HepG2 (cell line): Measurements from ENCODE around the gene ETV5. TPM values are rescaled to one million over a fixed set of nuclear protein-coding genes. Genes with fewer than 3 reads are reported as not detected.

ENCODE experiments used
- ATAC-seq: fragments of 200-7000 bp; cut with Tn5 transposase; 3 replicates; pipeline ENCODE4 v1.9.1; 2020; ENCODE audit warnings: mild to moderate bottlenecking, moderate library complexity
- BruUV-seq: library from RNA; stranded (reverse); fragments of 400-500 nt; replicated peaks from 2 replicates; lab custom pipeline; 2021; lab: Mats Ljungman, UMichigan
- CTCF ChIA-PET: fragments of 300-600 bp; formaldehyde crosslinking; extraction: SDS; loops from one replicate; lab custom pipeline; 2021; ENCODE audit warnings: low total read pairs, inconsistent platforms, low intra/inter-chr PET ratio; lab: Yijun Ruan, JAX
- POLR2A ChIA-PET: fragments of 350-600 bp; sonication (Branson Sonifier 250); formaldehyde crosslinking; loops from one replicate; lab custom pipeline; 2020; ENCODE audit warnings: antibody characterized with exemption, inconsistent platforms; lab: Yijun Ruan, JAX
- DNase-seq: peaks from one replicate; pipeline ENCODE4 v3.0.0-alpha.2; 2015; ENCODE audit warnings: low spot score
- FAIRE-seq: peaks from 3 replicates; lab custom pipeline; 2011; peaks lifted over from hg19 to GRCh38; lab: Jason Lieb, UNC
- H2AFZ ChIP-seq: one replicate; pipeline ENCODE4 v1.6.1; 2011; ENCODE audit warnings: low read length, inconsistent platforms
- H3K27ac ChIP-seq: fragments of 300-600 bp; 3 replicates; pipeline ENCODE4 v1.8.0; 2011; ENCODE audit warnings: mixed run types, mild to moderate bottlenecking, mixed read lengths, low read length, inconsistent platforms; ENCODE audit not compliant: insufficient read depth; ENCODE audit errors: extremely low read length
- H3K27me3 ChIP-seq, 2 experiments: fragments of 200-600 bp in 1 of 2; 2 replicates in 1 of 2; 3 replicates in 1 of 2; pipeline versions ENCODE4 v1.6.0 to v1.8.0; 2011; ENCODE audit warnings: low read length in 2 of 2, mild to moderate bottlenecking in 2 of 2, moderate library complexity in 2 of 2, inconsistent platforms in 1 of 2; ENCODE audit not compliant: insufficient read depth in 2 of 2, control insufficient read depth in 1 of 2
- H3K36me3 ChIP-seq, 2 experiments: fragments of 200-600 bp in 1 of 2; replicated peaks in 1 of 2; 2 replicates in 1 of 2; 3 replicates in 1 of 2; pipeline versions ENCODE4 v1.5.1 to v1.8.0; 2011; ENCODE audit warnings: low read length in 2 of 2, inconsistent platforms in 1 of 2; ENCODE audit not compliant: insufficient read depth in 2 of 2, control insufficient read depth in 1 of 2
- H3K4me1 ChIP-seq: 2 replicates; pipeline ENCODE4 v1.5.1; 2012; ENCODE audit warnings: low read length, inconsistent platforms; ENCODE audit not compliant: insufficient read depth
- H3K4me2 ChIP-seq: 2 replicates; pipeline ENCODE4 v1.6.0; 2011; ENCODE audit warnings: low read depth, low read length, inconsistent platforms
- H3K4me3 ChIP-seq, 3 experiments: fragments of 200-600 bp in 1 of 3; sonication (generic), shearing (Covaris generic) in 1 of 3; replicated peaks in 1 of 3; 2 replicates each; pipeline ENCODE4 v1.5.1; 2011 to 2016; ENCODE audit warnings: low read length in 3 of 3, inconsistent platforms in 2 of 3, low read depth in 2 of 3, mild to moderate bottlenecking in 2 of 3, control low read depth in 1 of 3, mixed read lengths in 1 of 3; ENCODE audit not compliant: insufficient read depth in 1 of 3
- H3K79me2 ChIP-seq: one replicate; pipeline ENCODE4 v1.6.1; 2011; ENCODE audit warnings: low read length, inconsistent platforms; ENCODE audit not compliant: insufficient read depth
- H3K9ac ChIP-seq: 2 replicates; pipeline ENCODE4 v1.6.0; 2011; ENCODE audit warnings: mild to moderate bottlenecking, low read depth, low read length, inconsistent platforms; ENCODE audit not compliant: insufficient read depth
- H3K9me3 ChIP-seq: 2 replicates; pipeline ENCODE4 v1.5.1; 2012; ENCODE audit warnings: mild to moderate bottlenecking, low read length
- H4K20me1 ChIP-seq: 2 replicates; pipeline ENCODE4 v1.6.0; 2011; ENCODE audit warnings: inconsistent platforms, mild to moderate bottlenecking, low read length, moderate library complexity; ENCODE audit not compliant: insufficient read depth
- ETV5 ChIP-seq: IDR thresholded peaks from 2 replicates; pipeline ENCODE4 v1.6.1; 2018; ENCODE audit warnings: missing biosample characterization, missing genetic modification reagents, inconsistent platforms, borderline replicate concordance
- GFI1 ChIP-seq: sonication (generic); formaldehyde crosslinking; IDR thresholded peaks from 2 replicates; pipeline ENCODE4 v1.5.0; 2020; ENCODE audit warnings: missing genetic modification reagents, mild to moderate bottlenecking, borderline replicate concordance
- KDM3A ChIP-seq: IDR thresholded peaks from 2 replicates; pipeline ENCODE4 v1.6.1; 2018; ENCODE audit warnings: low read depth, missing compliant biosample characterization
- KMT2B ChIP-seq: IDR thresholded peaks from 2 replicates; pipeline ENCODE4 v1.6.1; 2016; ENCODE audit warnings: missing genetic modification reagents, missing compliant biosample characterization
- RBM22 ChIP-seq: fragments of 200-400 bp; formaldehyde crosslinking; optimal IDR thresholded peaks from 2 replicates; pipeline ENCODE3; 2017; ENCODE audit warnings: mild to moderate bottlenecking, low read length, moderate library complexity
- TAF1 ChIP-seq: sonication (generic); formaldehyde crosslinking; IDR thresholded peaks from 2 replicates; pipeline ENCODE4 v1.4.0; 2020; ENCODE audit warnings: missing genetic modification reagents
- ZC3H4 ChIP-seq: sonication (generic); formaldehyde crosslinking; IDR thresholded peaks from 2 replicates; pipeline ENCODE4 v1.4.0; 2020; ENCODE audit warnings: missing genetic modification reagents, borderline replicate concordance
- WGBS: methylation state at CpG from one replicate; pipeline ENCODE4 v1.1.6; 2017; ENCODE audit warnings: low lambda C conversion rate; 5-methylcytosine and 5-hydroxymethylcytosine counted together
- in situ Hi-C: cut with HindIII; loops from 2 replicates; pipeline ENCODE4 v1.10.0; 2017; ENCODE audit warnings: low pct_unique_long_range_greater_than_20kb; ENCODE audit not compliant: extremely low pct_ligation_motif_present
- intact Hi-C: fragments of 100-400 bp; cut with micrococcal nuclease; formaldehyde crosslinking; loops from one replicate; pipeline ENCODE4 v1.10.0; 2022; ENCODE audit not compliant: unreplicated experiment
- polyA plus RNA-seq, 8 experiments: library from polyadenylated mRNA; depleted of rRNA in 3 of 8; stranded (reverse) in 7 of 8; unstranded in 1 of 8; fragments of >200 nt; fragmentation: Illumina TruSeq in 4 of 8; extraction: Trizol in 4 of 8; gene quantifications; 2 replicates each; pipeline versions ENCODE4 v1.2.1 to v1.2.3, GENCODE V29; 2011 to 2016; ENCODE audit warnings: low read depth in 4 of 8, missing spikeins in 1 of 8, mixed read lengths in 1 of 8; ENCODE audit not compliant: insufficient read depth in 1 of 8
- total RNA-seq, 5 experiments: library from RNA; depleted of rRNA; stranded (reverse); fragments of >200 nt; fragmentation: Illumina TruSeq; extraction: Trizol; gene quantifications; 2 replicates each; pipeline ENCODE4 v1.2.3, GENCODE V29; 2016; ENCODE audit warnings: low read depth in 1 of 5
- TF ChIP-seq, protein P1 (sequence below): sonication (generic); formaldehyde crosslinking; IDR thresholded peaks from 2 replicates; pipeline ENCODE4 v1.4.0; 2020; ENCODE audit warnings: missing genetic modification reagents, mild to moderate bottlenecking, borderline replicate concordance

The ETV5 gene
- total and polyA plus RNA-seq, 2 of the 13 experiments (the other 11 are each of a cell fraction or from before 2014, with no cell fraction given), result 52.9 to 57.2 TPM

DNA sequence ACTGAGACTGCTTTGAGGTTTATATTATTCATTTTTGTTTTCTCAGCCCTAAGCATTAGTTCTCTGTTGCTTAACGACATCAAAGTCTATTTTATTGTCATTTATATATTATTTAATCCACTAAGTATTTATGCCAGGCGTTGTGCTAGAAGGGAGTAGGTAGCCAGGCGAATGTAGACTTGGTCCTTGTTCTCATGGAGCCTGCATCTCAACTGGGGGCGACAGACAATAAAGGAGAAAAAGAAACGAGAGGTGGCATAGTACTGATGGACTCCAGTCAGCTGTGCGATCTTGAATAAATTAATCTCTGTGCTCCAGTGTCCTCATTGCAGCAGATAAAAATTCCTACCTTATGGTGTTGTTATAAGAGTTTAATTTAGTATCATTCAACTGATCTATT is 49.7 kb downstream of the ETV5 start:
- Histone ChIP-seq H3K79me2 (no peaks in the 10 kb centered on the region), H3K4me2 (no peak overlapping the region), H3K27me3 (no peaks in the 10 kb centered on the region), H3K27ac (no peak overlapping the region), H3K36me3 (peaks cover 40 to 92% of the 10 kb centered on the region in 2 experiments), H3K9me3 (no peaks in the 10 kb centered on the region), H3K9ac (no peak overlapping the region), H4K20me1 (no peaks in the 10 kb centered on the region), H3K4me1 (no peaks in the 10 kb centered on the region), H2AFZ (no peak overlapping the region), H3K4me3 (no peak overlapping the region)
- TF ChIP-seq RBM22, result peak; percentile 53
- no peak for TF ChIP-seq TAF1 (CRISPR knock-in tag)
- no peak for TF ChIP-seq KDM3A
- no peak for TF ChIP-seq KMT2B (CRISPR knock-in tag)
- TF ChIP-seq ZC3H4, result no peak
- TF ChIP-seq ETV5 (CRISPR knock-in tag), result no peak
- ChIA-PET CTCF (no interaction called here), POLR2A (no interaction called here)
- no peak for ATAC-seq
- no peak for FAIRE-seq
- 96% methylated on average over 6 of the region's 6 CpGs for WGBS
- BruUV-seq, result no TSS peak
- DNase-seq, result no peak
- intact Hi-C loops (no loop called here), in situ Hi-C loops (no loop called here)

DNA sequence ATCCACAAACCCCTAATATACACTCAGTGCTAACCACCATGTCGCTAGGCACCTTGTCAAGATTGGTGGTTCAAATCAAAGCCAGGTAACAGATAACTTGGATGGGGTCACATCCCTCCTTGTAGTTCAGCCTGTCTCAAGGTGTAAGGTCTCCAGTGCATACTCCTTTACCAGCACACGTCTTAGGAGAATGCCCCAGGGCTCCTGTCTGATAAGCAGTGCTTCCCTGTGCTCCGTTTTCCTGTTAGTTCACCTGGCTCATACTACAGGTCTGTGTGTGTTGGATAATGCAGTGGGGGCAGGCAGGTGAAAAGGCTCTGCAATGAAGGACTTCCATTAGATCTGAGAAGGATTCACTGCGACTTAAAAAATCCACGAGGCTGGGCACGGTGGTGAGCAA is 50.7 kb downstream of the ETV5 start:
- no peak for FAIRE-seq
- ChIA-PET POLR2A (no interaction called here), CTCF (no interaction called here)
- Histone ChIP-seq H3K36me3 (peaks cover 42 to 92% of the 10 kb centered on the region in 2 experiments), H3K4me3 (no peak overlapping the region), H3K27ac (no peak overlapping the region), H3K4me1 (no peaks in the 10 kb centered on the region), H3K79me2 (no peaks in the 10 kb centered on the region), H3K9me3 (no peaks in the 10 kb centered on the region), H3K4me2 (no peak overlapping the region), H3K27me3 (no peaks in the 10 kb centered on the region), H4K20me1 (no peaks in the 10 kb centered on the region), H2AFZ (no peak overlapping the region), H3K9ac (no peak overlapping the region)
- DNase-seq, result no peak
- TF ChIP-seq, protein P1, sequence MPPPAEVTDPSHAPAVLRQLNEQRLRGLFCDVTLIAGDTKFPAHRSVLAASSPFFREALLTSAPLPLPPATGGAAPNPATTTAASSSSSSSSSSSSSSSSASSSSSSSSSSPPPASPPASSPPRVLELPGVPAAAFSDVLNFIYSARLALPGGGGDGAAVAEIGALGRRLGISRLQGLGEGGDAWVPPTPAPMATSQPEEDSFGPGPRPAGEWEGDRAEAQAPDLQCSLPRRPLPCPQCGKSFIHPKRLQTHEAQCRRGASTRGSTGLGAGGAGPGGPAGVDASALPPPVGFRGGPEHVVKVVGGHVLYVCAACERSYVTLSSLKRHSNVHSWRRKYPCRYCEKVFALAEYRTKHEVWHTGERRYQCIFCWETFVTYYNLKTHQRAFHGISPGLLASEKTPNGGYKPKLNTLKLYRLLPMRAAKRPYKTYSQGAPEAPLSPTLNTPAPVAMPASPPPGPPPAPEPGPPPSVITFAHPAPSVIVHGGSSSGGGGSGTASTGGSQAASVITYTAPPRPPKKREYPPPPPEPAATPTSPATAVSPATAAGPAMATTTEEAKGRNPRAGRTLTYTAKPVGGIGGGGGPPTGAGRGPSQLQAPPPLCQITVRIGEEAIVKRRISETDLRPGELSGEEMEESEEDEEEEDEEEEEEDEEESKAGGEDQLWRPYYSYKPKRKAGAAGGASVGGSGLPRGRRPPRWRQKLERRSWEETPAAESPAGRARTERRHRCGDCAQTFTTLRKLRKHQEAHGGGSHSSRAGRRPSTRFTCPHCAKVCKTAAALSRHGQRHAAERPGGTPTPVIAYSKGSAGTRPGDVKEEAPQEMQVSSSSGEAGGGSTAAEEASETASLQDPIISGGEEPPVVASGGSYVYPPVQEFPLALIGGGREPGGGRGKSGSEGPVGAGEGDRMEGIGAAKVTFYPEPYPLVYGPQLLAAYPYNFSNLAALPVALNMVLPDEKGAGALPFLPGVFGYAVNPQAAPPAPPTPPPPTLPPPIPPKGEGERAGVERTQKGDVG, result no peak
- TF ChIP-seq GFI1 (CRISPR knock-in tag), result no peak
- 97% methylated on average over 6 of the region's 6 CpGs for WGBS
- BruUV-seq, result no TSS peak
- no peak for ATAC-seq
- intact Hi-C loops (no loop called here), in situ Hi-C loops (no loop called here)
